Right cardiac atrium (tissue), 5 donors: ENCODE results near the gene CSNK2A1. TPM values are rescaled to one million over a fixed set of nuclear protein-coding genes. Genes with fewer than 3 reads are reported as not detected.
A peak's percentile ranks its signal among the peaks of the same experiment; 100 is the strongest.

Experiments used
- ATAC-seq, 2 donors: fragments of 200-7000 bp; cut with Tn5 transposase; one replicate each; pipeline versions ENCODE4 v1.8.0 to v1.9.1; 2020; ENCODE audit warnings: moderate library complexity in 2 of 2, mild to moderate bottlenecking in 1 of 2
- DNase-seq, 3 donors: peaks; one replicate each; pipeline ENCODE4 v3.0.0-alpha.2; 2020
- H3K27ac ChIP-seq: one replicate; pipeline ENCODE4 v1.5.1; 2013; ENCODE audit warnings: mild to moderate bottlenecking, low read length, control low read depth, moderate library complexity
- H3K27me3 ChIP-seq: one replicate; pipeline ENCODE4 v1.6.1; 2013; ENCODE audit not compliant: control insufficient read depth, insufficient read depth
- H3K4me1 ChIP-seq: one replicate; pipeline ENCODE4 v1.6.1; 2013; ENCODE audit warnings: low read length; ENCODE audit not compliant: control insufficient read depth, insufficient read depth
- H3K4me3 ChIP-seq: one replicate; pipeline ENCODE4 v1.5.1; 2013; ENCODE audit warnings: low read length, control low read depth
- H3K9me3 ChIP-seq: one replicate; pipeline ENCODE4 v1.6.1; 2013; ENCODE audit warnings: low read length; ENCODE audit not compliant: control insufficient read depth
- WGBS: extraction: QIAGEN DNeasy Blood & Tissue Kit; methylation state at CpG from one replicate; pipeline ENCODE4 v1.1.7; 2013; 5-methylcytosine and 5-hydroxymethylcytosine counted together
- intact Hi-C, 4 donors: fragments of 100-400 bp; cut with DNase I; formaldehyde crosslinking; loops; one replicate each; pipeline versions ENCODE4 v1.11.0 to v1.14.0; 2022 to 2023
- polyA plus RNA-seq: library from polyadenylated mRNA; stranded (reverse); fragments of 200-250 nt; gene quantifications from one replicate; pipeline ENCODE4 v1.2.3, GENCODE V29; 2013
- total RNA-seq, 4 donors: library from RNA; stranded (reverse); fragmentation: NEBNext Ultra II Directional; extraction: Animal tissue kit (Norgen Biotek cat#: 25700); gene quantifications; one replicate each; pipeline ENCODE4 v1.2.1, GENCODE V29; 2021
- donor health status: healthy with polysubstance abuse.
- donor health status: DM: no; HTN: yes; CAD: no.
- donor health status: DM: no; HTN: no; CAD: no.
- donor health status: DM: no; HTN: yes; CAD: no; lungs with severe emphysema.
- donor health status: DM: yes; HTN: yes; CAD: no.

Gene CSNK2A1
- total and polyA plus RNA-seq, 5 donors = 36.8 to 118 (median 108) TPM

DNA sequence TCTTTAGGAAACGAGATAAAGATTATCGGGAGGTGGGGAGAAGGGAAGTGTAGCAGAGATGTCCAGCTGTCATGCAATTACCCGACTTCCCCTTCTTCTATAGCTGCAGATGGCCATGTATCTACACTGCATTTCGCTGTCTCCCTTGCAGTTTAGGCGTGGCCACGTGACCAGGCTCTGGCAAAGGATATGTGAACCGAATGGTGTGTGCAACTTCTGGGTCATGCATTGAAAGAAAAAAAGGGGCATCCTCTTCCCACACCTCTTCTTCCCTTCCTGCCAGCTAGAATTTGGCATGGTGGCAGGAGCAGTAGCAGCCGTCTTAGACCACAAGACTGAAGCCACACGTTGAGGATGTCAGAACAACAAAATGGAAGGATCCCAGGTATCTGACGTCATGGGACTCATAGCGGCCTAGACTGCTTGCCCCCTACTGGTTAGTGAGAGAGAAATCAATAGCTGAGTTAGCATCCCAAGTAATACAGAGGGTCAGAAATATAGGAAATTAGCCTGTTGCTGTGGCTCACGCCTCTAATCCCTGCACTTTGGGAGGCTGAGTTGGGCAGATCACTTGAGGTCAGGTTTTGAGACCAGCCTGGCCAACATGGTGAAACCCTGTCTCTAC is 33.7 kb upstream of the CSNK2A1 start:
- Histone ChIP-seq H3K27ac (no peak overlapping the region), H3K4me3 (no peak overlapping the region), H3K9me3 (no peaks in the 10 kb centered on the region), H3K27me3 (no peaks in the 10 kb centered on the region), H3K4me1 (peaks cover 10% of the 10 kb centered on the region)
- ATAC-seq (no peak), DNase-seq (no peak)
- intact Hi-C loops = no loop called here
- WGBS = 55% methylated on average over 12 of the region's 12 CpGs

DNA sequence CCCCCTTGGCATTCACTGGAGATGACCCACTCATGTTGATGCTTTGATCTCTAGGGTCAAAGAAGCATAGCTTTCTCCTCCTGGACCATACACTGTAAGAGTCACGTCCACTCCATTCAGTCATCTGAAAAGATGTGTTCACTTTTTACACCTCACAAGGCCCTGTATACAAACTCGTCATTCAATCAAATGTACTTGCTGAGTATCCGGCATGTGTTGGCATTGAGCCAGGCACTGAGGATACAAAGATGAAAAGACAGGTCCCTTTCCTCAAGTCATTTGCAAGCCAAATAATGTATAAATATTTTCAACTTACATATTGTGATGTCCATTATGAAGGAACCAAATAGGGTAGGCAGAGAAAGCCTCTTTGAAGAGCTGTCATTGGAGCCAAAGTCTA is 32.6 kb upstream of the CSNK2A1 start:
- 40% methylated on average over 3 of the region's 3 CpGs for WGBS
- H3K9me3 ChIP-seq = no peaks in the 10 kb centered on the region
- peaks cover 10% of the 10 kb centered on the region for H3K4me1 ChIP-seq
- H3K27me3 ChIP-seq = no peaks in the 10 kb centered on the region
- no peak for ATAC-seq
- DNase-seq = no peak
- intact Hi-C loops = no loop called here
- no peak overlapping the region for H3K4me3 ChIP-seq
- peak overlapping the region; percentile 32 for H3K27ac ChIP-seq

DNA sequence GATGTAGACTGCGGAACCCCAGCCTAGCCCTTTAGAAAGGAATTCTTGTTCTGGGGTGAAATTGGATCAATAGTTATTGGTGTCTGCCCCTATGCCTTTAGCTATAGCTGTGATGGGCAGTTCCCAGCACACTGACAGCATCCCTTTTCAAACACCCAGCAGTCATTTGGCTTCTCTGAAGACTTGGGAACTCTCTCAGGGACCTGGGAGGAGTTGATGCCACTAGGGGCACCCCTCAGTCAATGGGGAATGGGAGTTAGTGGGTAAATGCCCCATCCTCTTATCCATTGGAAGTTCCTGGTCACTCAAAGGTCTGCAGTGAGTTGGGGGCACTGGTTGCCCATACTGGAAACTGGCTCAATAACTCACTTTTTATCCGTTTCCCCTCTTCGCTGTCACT is 31.6 kb upstream of the CSNK2A1 start:
- H3K4me1 ChIP-seq = peaks cover 10% of the 10 kb centered on the region
- no peak overlapping the region for H3K4me3 ChIP-seq
- peak overlapping the region; percentile 7 for H3K27ac ChIP-seq
- ATAC-seq (no peak), DNase-seq (no peak)
- intact Hi-C loops = no loop called here
- WGBS = 97% methylated on average over 3 of the region's 3 CpGs
- no peaks in the 10 kb centered on the region for H3K27me3 ChIP-seq
- H3K9me3 ChIP-seq = no peaks in the 10 kb centered on the region

DNA sequence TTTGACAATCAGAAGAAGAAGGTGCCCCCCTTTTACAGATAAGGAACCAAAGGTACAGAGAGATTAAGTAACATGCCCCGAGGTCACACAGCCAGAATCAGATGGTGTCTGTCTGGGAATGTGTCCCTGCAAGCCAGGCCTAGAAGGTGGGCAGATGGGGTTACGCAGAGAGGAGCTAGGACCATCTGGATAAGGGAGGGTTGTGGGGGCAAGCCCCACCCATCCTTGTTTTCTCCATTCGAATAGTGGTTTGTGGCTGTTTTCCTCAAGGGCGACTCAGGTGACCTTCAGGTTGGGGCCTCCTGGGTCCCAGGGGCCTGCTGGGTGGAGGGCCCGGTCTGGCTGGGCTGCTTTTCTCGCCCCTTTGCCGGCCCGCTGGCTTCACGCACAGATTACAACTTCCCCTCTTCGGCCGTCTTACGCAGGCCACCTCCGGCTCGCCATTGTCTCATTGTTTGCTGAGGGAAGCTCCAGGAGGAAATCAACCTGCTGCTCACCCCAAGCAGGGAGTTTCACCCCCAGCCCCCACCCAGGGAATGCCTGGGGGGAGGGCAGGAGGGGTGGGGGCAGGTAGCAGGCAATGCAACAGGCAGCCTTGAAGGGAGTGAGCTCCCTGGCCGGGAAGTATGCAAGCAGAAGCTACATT is 30.8 kb upstream of the CSNK2A1 start:
- intact Hi-C loops = no loop called here
- WGBS = 64% methylated on average over 15 of the region's 15 CpGs
- Histone ChIP-seq H3K4me1 (peaks cover 10% of the 10 kb centered on the region), H3K27me3 (no peaks in the 10 kb centered on the region), H3K27ac (peak overlapping the region; percentile 34), H3K9me3 (no peaks in the 10 kb centered on the region), H3K4me3 (no peak overlapping the region)
- DNase-seq = peak; percentile 27 to 75 (median 68)
- peak; percentile 34 to 69 for ATAC-seq

- ATAC-seq (no peak), DNase-seq (no peak)
- WGBS = 76% methylated on average over 12 of the region's 12 CpGs
- Histone ChIP-seq H3K9me3 (no peaks in the 10 kb centered on the region), H3K27me3 (no peaks in the 10 kb centered on the region), H3K4me1 (peaks cover 14% of the 10 kb centered on the region), H3K27ac (peak overlapping the region; percentile 75), H3K4me3 (no peak overlapping the region)
- intact Hi-C loops = no loop called here
Observed at GRCh38 chr20:573414-574296, 30.1 kb upstream of the CSNK2A1 start.

DNA sequence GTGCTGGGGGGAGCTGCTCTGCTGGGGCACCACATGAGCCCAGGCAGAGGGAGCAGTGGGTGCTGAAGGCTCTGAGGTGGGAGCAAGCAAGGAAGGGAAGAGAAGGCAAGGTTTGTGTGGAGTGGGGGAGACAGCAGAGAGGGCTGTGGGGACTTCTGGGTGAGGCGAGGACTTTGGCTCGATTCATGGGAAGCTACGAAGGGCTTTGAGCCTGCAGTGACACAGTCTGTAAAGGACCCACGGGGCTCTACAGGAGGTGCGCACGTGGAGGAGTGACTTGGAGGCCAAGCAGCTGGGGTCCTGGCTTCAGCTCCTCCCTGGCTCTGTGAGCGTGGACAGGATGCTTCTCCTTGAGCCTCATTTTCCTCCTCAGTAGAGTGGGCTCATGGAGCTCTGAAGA is 29.1 kb upstream of the CSNK2A1 start:
- Histone ChIP-seq H3K9me3 (no peaks in the 10 kb centered on the region), H3K4me3 (no peak overlapping the region), H3K27ac (peak overlapping the region; percentile 75), H3K27me3 (no peaks in the 10 kb centered on the region), H3K4me1 (peaks cover 19% of the 10 kb centered on the region)
- intact Hi-C loops = no loop called here
- peak in 1 of 3 donors; percentile 56 for DNase-seq
- WGBS = 47% methylated on average over 7 of the region's 7 CpGs
- ATAC-seq = no peak

GRCh38 chr20:571754-572441 is 28.3 kb upstream of the CSNK2A1 start:
- peaks cover 16% of the 10 kb centered on the region for H3K4me1 ChIP-seq
- H3K27me3 ChIP-seq = no peaks in the 10 kb centered on the region
- peak; percentile 84 to 86 for ATAC-seq
- 13% methylated on average over 24 of the region's 24 CpGs for WGBS
- DNase-seq = peak; percentile 80 to 94 (median 90)
- H3K4me3 ChIP-seq = no peak overlapping the region
- H3K27ac ChIP-seq = peak overlapping the region; percentile 75
- no peaks in the 10 kb centered on the region for H3K9me3 ChIP-seq
- intact Hi-C loops = no loop called here

- intact Hi-C loops = loop anchor here in 2 of 4 donors (5.0 to 10.0 kb wide), 2 partner anchors 33 to 156 kb away; no protein-coding TSS in a partner anchor
- H3K9me3 ChIP-seq = no peaks in the 10 kb centered on the region
- peaks cover 15% of the 10 kb centered on the region for H3K4me1 ChIP-seq
- no peak for ATAC-seq
- no peak overlapping the region for H3K4me3 ChIP-seq
- peak overlapping the region; percentile 88 for H3K27ac ChIP-seq
- H3K27me3 ChIP-seq = no peaks in the 10 kb centered on the region
- 44% methylated on average over 14 of the region's 14 CpGs for WGBS
- no peak for DNase-seq
Observed at GRCh38 chr20:568673-569415, 25.3 kb upstream of the CSNK2A1 start.

DNA sequence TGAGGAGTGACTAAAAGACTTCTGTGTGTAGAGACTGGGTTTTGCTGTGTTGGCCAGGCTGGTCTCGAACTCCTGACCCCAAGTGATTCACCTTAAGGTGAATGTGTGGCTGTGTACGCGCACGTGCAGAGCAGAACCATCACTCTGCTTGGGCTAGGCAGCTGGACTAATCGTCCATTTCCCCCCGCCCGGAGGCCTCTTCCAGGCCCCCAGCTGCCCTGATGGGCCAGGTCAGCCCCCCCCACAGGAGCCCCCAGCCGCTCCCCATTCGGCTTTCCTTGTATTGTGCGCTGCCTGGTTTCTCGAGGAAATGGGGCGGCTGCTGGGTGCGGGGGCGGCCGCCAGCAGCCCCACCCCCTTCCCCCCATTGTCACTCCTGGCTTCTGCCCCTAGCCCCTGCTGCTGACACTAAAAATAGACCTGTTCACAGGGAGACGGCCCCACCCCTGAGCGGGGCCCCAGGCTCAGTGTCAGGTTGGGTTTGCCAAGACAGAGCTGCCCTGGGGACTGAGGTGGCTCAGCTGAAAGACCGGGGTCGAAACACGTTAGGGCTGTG is 24.6 kb upstream of the CSNK2A1 start:
- H3K27ac ChIP-seq = peak overlapping the region; percentile 88
- DNase-seq (peak; percentile 44 to 86 (median 68)), ATAC-seq (peak; percentile 59 to 76)
- WGBS = 19% methylated on average over 20 of the region's 20 CpGs
- no peak overlapping the region for H3K4me3 ChIP-seq
- peaks cover 13% of the 10 kb centered on the region for H3K4me1 ChIP-seq
- no peaks in the 10 kb centered on the region for H3K9me3 ChIP-seq
- intact Hi-C loops = loop anchor here in 2 of 4 donors (5.0 to 10.0 kb wide), 2 partner anchors 34 to 157 kb away; no protein-coding TSS in a partner anchor
- H3K27me3 ChIP-seq = no peaks in the 10 kb centered on the region

GRCh38 chr20:564192-564591 is 20.6 kb upstream of the CSNK2A1 start:
- H3K4me3 ChIP-seq = no peak overlapping the region
- H3K9me3 ChIP-seq = no peaks in the 10 kb centered on the region
- H3K27ac ChIP-seq = no peak overlapping the region
- 97% methylated on average over 3 of the region's 3 CpGs for WGBS
- intact Hi-C loops = loop anchor here in 3 of 4 donors (5.0 to 10.0 kb wide), 4 partner anchors 83 to 173 kb away; no protein-coding TSS in a partner anchor
- DNase-seq (no peak), ATAC-seq (no peak)
- H3K27me3 ChIP-seq = no peaks in the 10 kb centered on the region
- peaks cover 10% of the 10 kb centered on the region for H3K4me1 ChIP-seq
